GM12878 (cell line): ENCODE results near the gene IL3. TPM values are rescaled to one million over a fixed set of nuclear protein-coding genes. Genes with fewer than 3 reads are reported as not detected.
A peak's percentile ranks its signal among the peaks of the same experiment; 100 is the strongest.

Experiments used
- ATAC-seq: fragments of 200-7000 bp; cut with Tn5 transposase; 3 replicates; pipeline ENCODE4 v1.9.1; 2020; ENCODE audit warnings: mild to moderate bottlenecking, moderate library complexity
- BruUV-seq: library from RNA; stranded (reverse); fragments of 400-500 nt; replicated peaks from 2 replicates; lab custom pipeline; 2021; lab: Mats Ljungman, UMichigan
- CTCF ChIA-PET: fragments of 300-600 bp; sonication (Branson Sonifier 250); formaldehyde crosslinking; extraction: SDS; loops from one replicate; lab custom pipeline; 2021; ENCODE audit warnings: inconsistent platforms; lab: Yijun Ruan, JAX
- POLR2A ChIA-PET: fragments of 350-600 bp; formaldehyde crosslinking; extraction: SDS; loops from one replicate; lab custom pipeline; 2021; ENCODE audit warnings: inconsistent platforms; lab: Charles Lee
- RAD21 ChIA-PET: fragments of 300-600 bp; sonication (Branson Sonifier 250); formaldehyde crosslinking; loops from one replicate; lab custom pipeline; 2023; ENCODE audit warnings: antibody characterized with exemption; ENCODE audit not compliant: unreplicated experiment; lab: Charles Lee
- SMC1A ChIA-PET: fragments of 300-600 bp; sonication (Branson Sonifier 250); formaldehyde crosslinking; loops from one replicate; lab custom pipeline; 2023; ENCODE audit not compliant: unreplicated experiment, uncharacterized antibody; lab: Charles Lee
- DNase-seq: peaks from one replicate; pipeline ENCODE4 v3.0.0-alpha.2; 2011; ENCODE audit warnings: low read depth, low spot score
- FAIRE-seq: peaks from 3 replicates; lab custom pipeline; 2011; peaks lifted over from hg19 to GRCh38; lab: Jason Lieb, UNC
- H2AFZ ChIP-seq: 2 replicates; pipeline ENCODE4 v1.6.0; 2011; ENCODE audit warnings: low read depth, low read length, control low read depth; ENCODE audit not compliant: control insufficient read depth
- H3K27ac ChIP-seq: 2 replicates; pipeline ENCODE4 v1.5.1; 2011; ENCODE audit warnings: control low read depth; ENCODE audit not compliant: control insufficient read depth, insufficient read depth
- H3K27me3 ChIP-seq, 2 experiments: replicated peaks in 1 of 2; 2 replicates each; pipeline versions ENCODE4 v1.6.0 to v1.6.1; 2011; ENCODE audit warnings: low read length in 1 of 2; ENCODE audit not compliant: control insufficient read depth in 2 of 2, insufficient read depth in 2 of 2
- H3K36me3 ChIP-seq, 2 experiments: 2 replicates each; pipeline ENCODE4 v1.5.1; 2011; ENCODE audit warnings: low read length in 1 of 2; ENCODE audit not compliant: control insufficient read depth in 2 of 2, insufficient read depth in 2 of 2
- H3K4me1 ChIP-seq: 2 replicates; pipeline ENCODE4 v1.6.1; 2011; ENCODE audit warnings: mild to moderate bottlenecking, low read length, moderate library complexity, mixed read lengths; ENCODE audit not compliant: control insufficient read depth, insufficient read depth
- H3K4me2 ChIP-seq: 2 replicates; pipeline ENCODE4 v1.6.0; 2011; ENCODE audit warnings: control low read depth; ENCODE audit not compliant: control insufficient read depth, insufficient read depth
- H3K4me3 ChIP-seq: fragments of 200-600 bp; sonication (generic); 2 replicates; pipeline ENCODE4 v1.5.1; 2016
- H3K79me2 ChIP-seq: 2 replicates; pipeline ENCODE4 v1.6.0; 2011; ENCODE audit warnings: low read length; ENCODE audit not compliant: control insufficient read depth, insufficient read depth
- H3K9ac ChIP-seq: 2 replicates; pipeline ENCODE4 v1.8.0; 2011; ENCODE audit warnings: low read length, control low read depth, mixed read lengths; ENCODE audit not compliant: control insufficient read depth, insufficient read depth
- H3K9me3 ChIP-seq: replicated peaks from 3 replicates; pipeline ENCODE4 v1.5.1; 2011; ENCODE audit warnings: mild to moderate bottlenecking, low read length; ENCODE audit not compliant: control insufficient read depth, insufficient read depth
- H4K20me1 ChIP-seq: 2 replicates; pipeline ENCODE4 v1.6.0; 2011; ENCODE audit not compliant: control insufficient read depth, insufficient read depth
- CREM ChIP-seq: IDR thresholded peaks from 2 replicates; pipeline ENCODE4 v1.6.1; 2014; ENCODE audit warnings: antibody characterized with exemption, low read depth
- ESRRA ChIP-seq: IDR thresholded peaks from 2 replicates; pipeline ENCODE4 v1.6.1; 2012; ENCODE audit warnings: mild to moderate bottlenecking, low read length, improper control_type of control experiment
- PKNOX1 ChIP-seq: fragments of 450-650 bp; IDR thresholded peaks from 2 replicates; pipeline ENCODE4 v1.6.1; 2016; ENCODE audit warnings: mild to moderate bottlenecking
- PML ChIP-seq: IDR thresholded peaks from 2 replicates; pipeline ENCODE4 v1.6.1; 2012; ENCODE audit warnings: low read length, inconsistent platforms
- RCOR1 ChIP-seq: conservative IDR thresholded peaks from 2 replicates; pipeline ENCODE4 v1.6.1; 2012; ENCODE audit warnings: low read depth, low read length, improper control_type of control experiment
- RELB ChIP-seq: fragments of 450-650 bp; IDR thresholded peaks from 2 replicates; pipeline ENCODE4 v1.6.1; 2017; ENCODE audit warnings: low read depth, mild to moderate bottlenecking, moderate library complexity
- SKIL ChIP-seq: fragments of 450-650 bp; IDR thresholded peaks from 2 replicates; pipeline ENCODE4 v1.6.1; 2017; ENCODE audit warnings: mild to moderate bottlenecking, low read depth, inconsistent platforms; ENCODE audit not compliant: poor library complexity, severe bottlenecking
- SREBF1 ChIP-seq: IDR thresholded peaks from 2 replicates; pipeline ENCODE4 v1.6.1; 2012; ENCODE audit warnings: mild to moderate bottlenecking, low read length
- SRF ChIP-seq, 2 experiments: IDR thresholded peaks; 2 replicates each; pipeline ENCODE4 v1.6.1; 2011; ENCODE audit warnings: low read depth in 2 of 2, low read length in 2 of 2, mild to moderate bottlenecking in 1 of 2, moderate library complexity in 1 of 2
- YY1 ChIP-seq: IDR thresholded peaks from 2 replicates; pipeline ENCODE4 v1.6.1; 2011; ENCODE audit warnings: low read depth, mild to moderate bottlenecking, low read length
- ZBED1 ChIP-seq: IDR thresholded peaks from 2 replicates; pipeline ENCODE4 v1.6.1; 2016; ENCODE audit warnings: borderline replicate concordance
- WGBS: methylation state at CpG from one replicate; pipeline ENCODE4 v1.1.6; 2016; ENCODE audit warnings: low lambda C conversion rate; ENCODE audit not compliant: insufficient replicate concordance, insufficient coverage; ENCODE audit errors: missing lambda C conversion rate; 5-methylcytosine and 5-hydroxymethylcytosine counted together
- in situ Hi-C: fragments of 300-500 bp; cut with MboI; formaldehyde crosslinking; loops from 9 replicates; pipeline ENCODE4 v1.14.3; 2018; ENCODE audit warnings: mixed read lengths
- intact Hi-C: fragments of 100-400 bp; cut with micrococcal nuclease; formaldehyde crosslinking; loops from one replicate; pipeline ENCODE4 v1.14.2; 2022; ENCODE audit not compliant: unreplicated experiment
- polyA plus RNA-seq, 11 experiments: library from polyadenylated mRNA; depleted of rRNA in 4 of 11; unstranded in 6 of 11; stranded (reverse) in 5 of 11; fragments of >200 nt; fragmentation: Nextera tagmentation in 4 of 11; fragmentation: Illumina TruSeq in 1 of 11; extraction: Ambion mirVana in 4 of 11; extraction: Trizol in 1 of 11; gene quantifications; 1 replicate in 1 of 11; 2 replicates in 10 of 11; pipeline versions ENCODE4 v1.2.1 to v1.2.3, GENCODE V29; 2011 to 2016; ENCODE audit warnings: inconsistent platforms in 2 of 11, missing spikeins in 2 of 11, low read depth in 1 of 11
- total RNA-seq, 4 experiments: library from RNA; depleted of rRNA in 3 of 4; stranded (reverse); fragments of >200 nt in 3 of 4; fragmentation: Illumina TruSeq in 1 of 4; extraction: Trizol in 1 of 4; gene quantifications; 2 replicates each; pipeline versions ENCODE4 v1.2.1 to v1.2.3, GENCODE V29; 2013 to 2021

The IL3 gene
- total and polyA plus RNA-seq, 10 of the 15 experiments (the other 5 are each of a cell fraction or from before 2014, with no cell fraction given): not detected

GRCh38 chr5:132099076-132099748, 38.8 kb downstream of the IL3 start (continued):
- TF ChIP-seq ESRRA (no peak), SREBF1 (peak; percentile 66; the same call in 1 of the 2 replicates), YY1 (peak; percentile 77; the same call in 1 of the 2 replicates)
- TF ChIP-seq, all 136 proteins: peak for 35

- TF ChIP-seq RCOR1 (no peak), PKNOX1 (no peak), ZBED1 (no peak), SKIL (no peak), SRF (IDR thresholded peaks at IDR 0.05; ENCODE audit: low read depth in 2 of 2, low read length in 2 of 2) (no peak), PML (no peak), CREM (no peak), RELB (no peak)
- DNase-seq (no peak), FAIRE-seq (no peak), ATAC-seq (no peak)
- no peaks in the 10 kb centered on the region for H3K27me3 ChIP-seq
- H3K9me3 ChIP-seq: no peaks in the 10 kb centered on the region
- H3K4me1 ChIP-seq: peaks cover 80% of the 10 kb centered on the region
- RAD21 ChIA-PET: interaction anchor here (1.0 kb wide), 1 partner anchor 137 kb away, joined by 3 read pairs; no protein-coding TSS in a partner anchor
- POLR2A ChIA-PET: no interaction called here
- H3K79me2 ChIP-seq: no peaks in the 10 kb centered on the region
- peak overlapping the region; percentile 61 for H3K4me2 ChIP-seq
- no peaks in the 10 kb centered on the region for H3K36me3 ChIP-seq
- 44% methylated on average over 3 of the region's 3 CpGs for WGBS
- in situ Hi-C loops: no loop called here
- intact Hi-C loops: no loop called here
- BruUV-seq: no TSS peak
- no peaks in the 10 kb centered on the region for H4K20me1 ChIP-seq
- no peak overlapping the region for H2AFZ ChIP-seq
- SMC1A ChIA-PET: interaction anchor here (0.6 to 1.9 kb wide), 6 partner anchors 11 to 335 kb away, joined by 3 to 7 read pairs (median 4); no protein-coding TSS in a partner anchor
- 0 out of 2 replicates have a peak overlapping the region, but pooled peaks have one; percentile 12 for H3K27ac ChIP-seq
- CTCF ChIA-PET: interaction anchor here (0.7 to 1.4 kb wide), 3 partner anchors 17 to 128 kb away, joined by 3 read pairs; partner anchors contain the start of gene P4HA2
- H3K9ac ChIP-seq: no peak overlapping the region
- no peak overlapping the region for H3K4me3 ChIP-seq
Measured at GRCh38 chr5:132099905-132100304, 39.5 kb downstream of the IL3 start.
